LNCAP (cell line): Measurements from ENCODE around the gene HCK.

ENCODE experiments used
- TF ChIP-seq, protein P1 (sequence below): fragments of 450-650 bp; IDR thresholded peaks from 2 replicates; pipeline ENCODE4 v1.5.1; 2017; ENCODE audit warnings: mild to moderate bottlenecking

Gene HCK

DNA sequence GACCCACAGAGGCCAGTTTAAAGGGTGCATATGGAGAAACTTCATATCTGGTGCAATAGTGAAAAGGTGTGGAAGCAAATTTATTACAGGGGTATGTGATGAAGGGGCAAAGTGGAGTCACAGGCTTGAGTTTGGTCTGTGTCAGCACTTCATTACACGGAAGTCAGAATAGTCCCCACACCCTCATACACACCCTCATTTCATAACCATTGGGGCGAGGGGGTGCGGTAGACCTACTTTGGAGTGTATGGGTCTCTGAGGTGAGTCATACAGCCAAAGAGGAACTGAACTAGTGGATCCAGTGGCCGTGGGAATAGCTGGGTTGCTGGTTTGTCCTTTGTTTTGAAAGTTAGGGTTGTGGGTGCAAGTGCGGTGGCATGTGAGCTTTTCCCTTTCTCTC lies 60.8 kb downstream of the HCK start:
- TF ChIP-seq, protein P1, sequence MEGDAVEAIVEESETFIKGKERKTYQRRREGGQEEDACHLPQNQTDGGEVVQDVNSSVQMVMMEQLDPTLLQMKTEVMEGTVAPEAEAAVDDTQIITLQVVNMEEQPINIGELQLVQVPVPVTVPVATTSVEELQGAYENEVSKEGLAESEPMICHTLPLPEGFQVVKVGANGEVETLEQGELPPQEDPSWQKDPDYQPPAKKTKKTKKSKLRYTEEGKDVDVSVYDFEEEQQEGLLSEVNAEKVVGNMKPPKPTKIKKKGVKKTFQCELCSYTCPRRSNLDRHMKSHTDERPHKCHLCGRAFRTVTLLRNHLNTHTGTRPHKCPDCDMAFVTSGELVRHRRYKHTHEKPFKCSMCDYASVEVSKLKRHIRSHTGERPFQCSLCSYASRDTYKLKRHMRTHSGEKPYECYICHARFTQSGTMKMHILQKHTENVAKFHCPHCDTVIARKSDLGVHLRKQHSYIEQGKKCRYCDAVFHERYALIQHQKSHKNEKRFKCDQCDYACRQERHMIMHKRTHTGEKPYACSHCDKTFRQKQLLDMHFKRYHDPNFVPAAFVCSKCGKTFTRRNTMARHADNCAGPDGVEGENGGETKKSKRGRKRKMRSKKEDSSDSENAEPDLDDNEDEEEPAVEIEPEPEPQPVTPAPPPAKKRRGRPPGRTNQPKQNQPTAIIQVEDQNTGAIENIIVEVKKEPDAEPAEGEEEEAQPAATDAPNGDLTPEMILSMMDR: no peak

DNA sequence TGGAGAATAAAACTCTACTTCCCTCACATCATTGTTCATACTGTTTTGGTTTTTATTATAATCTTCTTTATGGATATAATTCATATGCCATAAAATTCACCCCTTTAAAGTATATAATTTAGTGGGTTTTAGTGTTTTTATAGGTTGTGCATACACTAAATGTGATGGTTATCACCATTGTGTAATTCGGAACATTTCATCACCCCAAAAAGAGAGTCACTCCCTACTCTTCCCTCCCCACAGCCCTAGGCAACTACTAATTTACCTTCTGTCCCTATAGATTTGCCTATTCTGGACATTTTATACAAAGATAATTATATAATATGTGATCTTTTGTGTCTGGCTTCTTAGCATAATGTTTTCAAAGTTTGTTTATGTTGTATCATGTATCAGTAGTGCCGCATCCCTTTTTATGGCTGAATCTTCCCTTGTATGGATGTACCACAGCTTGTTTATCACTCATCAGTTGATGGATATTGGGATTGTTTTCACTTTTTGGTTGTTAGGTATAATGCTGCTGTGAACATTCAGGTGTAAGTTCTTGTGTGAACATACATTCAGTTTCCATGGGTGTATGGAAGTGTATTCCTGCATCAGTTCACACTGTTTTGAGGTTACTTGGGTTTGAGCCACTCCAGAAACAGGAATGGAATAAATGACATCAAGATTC lies 61.7 kb downstream of the HCK start:
- TF ChIP-seq, protein P1: no peak

DNA sequence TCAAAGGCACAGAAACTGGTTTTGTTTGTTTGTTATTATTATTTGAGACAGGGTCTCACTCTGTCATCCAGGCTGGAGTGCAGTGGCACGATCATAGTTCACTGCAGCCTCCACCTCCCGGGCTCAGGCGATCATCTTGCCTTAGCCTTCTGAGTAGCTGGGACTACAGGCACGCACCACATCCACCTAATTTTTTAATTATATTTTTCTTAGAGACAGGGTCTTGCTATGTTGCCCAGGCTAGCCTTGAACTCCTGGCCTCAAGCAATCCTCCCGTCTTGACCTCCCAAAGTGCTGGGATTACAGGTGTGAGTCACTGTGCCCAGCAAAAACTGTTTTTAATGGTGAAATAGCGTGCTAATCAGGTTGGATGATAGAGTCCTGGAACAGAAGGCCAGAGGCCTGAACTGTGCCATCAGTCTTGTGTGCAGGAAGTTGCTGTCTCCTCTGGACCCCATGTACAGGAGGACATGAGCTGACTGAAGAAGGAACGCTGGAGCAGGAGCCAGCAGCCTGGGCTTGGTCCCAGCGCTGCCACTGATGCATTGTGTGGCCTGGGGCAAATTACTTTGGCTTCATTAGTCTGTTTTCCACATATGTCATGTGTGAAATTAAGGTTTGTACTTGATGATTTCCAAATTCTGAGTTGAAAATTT lies 62.4 kb downstream of the HCK start:
- TF ChIP-seq, protein P1: no peak

DNA sequence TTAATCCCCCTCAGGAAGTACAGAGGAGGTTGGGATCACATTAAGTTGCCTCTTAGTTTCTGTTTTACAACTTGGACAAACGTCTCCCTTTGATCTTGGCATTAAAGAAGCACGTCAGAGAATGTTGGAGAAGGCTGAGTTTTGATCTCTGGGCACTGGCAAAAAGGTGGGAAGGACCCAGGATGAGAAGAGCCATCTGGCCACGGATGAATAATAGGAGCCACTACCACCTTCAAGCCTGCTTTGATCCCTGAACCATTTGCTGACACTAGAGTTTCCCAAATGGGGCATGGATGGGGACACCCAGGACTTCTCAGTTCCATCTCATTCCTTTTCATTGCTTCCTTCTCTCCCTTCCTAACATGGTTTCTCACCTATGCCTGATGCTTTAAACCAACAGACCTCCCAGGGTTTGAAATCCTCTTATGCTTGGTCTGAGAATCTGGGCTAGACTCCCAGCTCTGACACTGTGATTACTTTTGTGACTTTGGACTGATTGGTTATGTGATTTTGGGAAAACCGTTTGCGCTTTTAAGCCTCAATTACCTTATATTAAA lies 63.2 kb downstream of the HCK start:
- TF ChIP-seq, protein P1: no peak

DNA sequence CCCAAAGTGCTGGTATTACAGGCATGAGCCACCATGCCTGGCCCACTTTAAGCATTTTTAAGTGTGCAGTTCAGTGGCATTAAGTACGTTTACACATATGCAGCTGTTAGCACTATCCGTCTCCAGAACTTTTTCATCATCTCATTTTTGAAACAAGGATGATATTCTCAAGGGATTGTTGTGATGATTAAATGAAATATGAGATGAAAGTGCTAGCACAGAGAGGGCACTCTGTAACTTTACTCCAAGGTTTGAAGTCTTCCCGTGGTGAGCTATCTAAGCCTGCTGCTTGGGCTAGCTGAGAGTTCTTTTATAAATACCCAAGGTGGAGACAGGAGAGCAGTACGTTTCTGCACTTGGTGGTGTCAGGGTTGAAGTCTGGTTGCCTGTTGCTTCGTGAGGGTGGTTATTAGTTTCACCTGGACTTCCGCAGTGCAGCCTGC lies 64.1 kb downstream of the HCK start:
- TF ChIP-seq, protein P1: no peak

DNA sequence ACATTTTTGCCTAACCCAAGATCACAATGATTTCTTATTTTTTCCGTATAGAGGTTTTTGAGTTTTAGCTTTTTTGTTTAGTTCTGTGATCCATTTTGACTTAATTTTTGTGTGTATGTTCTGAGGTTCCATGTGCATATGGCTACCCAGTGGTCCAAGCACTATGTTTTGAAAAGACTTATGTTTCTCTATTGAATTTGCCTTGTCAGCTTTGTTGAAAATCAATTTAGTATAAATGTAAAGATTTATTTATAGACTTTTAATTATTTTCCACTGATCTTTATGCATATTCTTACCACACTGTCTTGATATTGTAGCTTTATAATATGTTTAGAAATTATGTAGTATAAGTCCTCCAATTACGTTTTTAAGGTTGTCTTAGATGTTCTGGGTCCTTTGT lies 67.7 kb downstream of the HCK start:
- TF ChIP-seq, protein P1: no peak

DNA sequence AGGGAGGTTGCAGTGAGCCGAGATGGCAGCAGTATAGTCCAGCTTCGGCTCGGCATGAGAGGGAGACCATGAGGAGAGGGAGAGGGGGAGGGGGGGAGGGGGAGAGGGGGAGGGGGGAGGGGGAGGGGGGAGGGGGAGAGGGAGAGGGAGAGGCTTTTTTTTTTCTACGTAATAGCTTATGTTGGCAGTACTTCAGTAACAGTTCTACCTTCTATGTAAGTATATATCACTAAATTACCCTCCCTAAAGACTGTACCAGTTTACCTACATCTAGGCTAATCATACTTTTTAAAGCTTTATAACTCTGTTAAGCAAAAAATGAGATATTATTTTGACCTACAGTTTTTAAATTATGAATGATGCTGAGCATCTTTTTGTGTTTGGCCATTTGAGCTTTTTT lies 71.0 kb downstream of the HCK start:
- TF ChIP-seq, protein P1: no peak
